Karpas-422 (cell line): ENCODE measurements around the gene TCIRG1. TPM values are rescaled to one million over a fixed set of nuclear protein-coding genes. Genes with fewer than 3 reads are reported as not detected.

ENCODE experiments used
- DNase-seq: peaks from one replicate; pipeline ENCODE4 v3.0.0-alpha.2; 2015
- H2AFZ ChIP-seq: fragments of 200-600 bp; sonication (generic); 2 replicates; pipeline ENCODE4 v1.6.1; 2014; ENCODE audit warnings: antibody characterized with exemption, low read length, mixed read lengths
- H3K27ac ChIP-seq: fragments of 200-600 bp; sonication (generic); 2 replicates; pipeline ENCODE4 v1.5.1; 2014; ENCODE audit warnings: mild to moderate bottlenecking, low read length, moderate library complexity
- H3K27me3 ChIP-seq: fragments of 200-600 bp; sonication (generic); 2 replicates; pipeline ENCODE4 v1.6.1; 2014; ENCODE audit warnings: low read length, mixed read lengths
- H3K36me3 ChIP-seq: fragments of 200-600 bp; sonication (generic); 2 replicates; pipeline ENCODE4 v1.6.1; 2014; ENCODE audit warnings: low read length, mixed read lengths; ENCODE audit not compliant: insufficient read depth
- H3K4me1 ChIP-seq: fragments of 200-600 bp; sonication (generic); 2 replicates; pipeline ENCODE4 v1.6.1; 2014; ENCODE audit warnings: mild to moderate bottlenecking, low read length, mixed read lengths
- H3K4me2 ChIP-seq: fragments of 200-600 bp; sonication (generic); 2 replicates; pipeline ENCODE4 v1.6.1; 2014; ENCODE audit warnings: low read length, low read depth, mild to moderate bottlenecking; ENCODE audit not compliant: poor library complexity, severe bottlenecking
- H3K4me3 ChIP-seq: fragments of 200-600 bp; sonication (generic); 2 replicates; pipeline ENCODE4 v1.5.1; 2014; ENCODE audit warnings: mild to moderate bottlenecking, antibody characterized with exemption, low read length, mixed read lengths
- H3K79me2 ChIP-seq: fragments of 200-600 bp; sonication (generic); 2 replicates; pipeline ENCODE4 v1.6.1; 2014; ENCODE audit warnings: mild to moderate bottlenecking, low read length, mixed read lengths
- H3K9ac ChIP-seq: fragments of 200-600 bp; sonication (generic); 2 replicates; pipeline ENCODE4 v1.6.0; 2014; ENCODE audit warnings: low read length
- H3K9me2 ChIP-seq: fragments of 200-600 bp; sonication (generic), shearing (Covaris generic); replicated peaks from 2 replicates; pipeline ENCODE4 v1.6.0; 2014; ENCODE audit warnings: mild to moderate bottlenecking, low read length, moderate library complexity; ENCODE audit not compliant: insufficient read depth
- H3K9me3 ChIP-seq: fragments of 300-700, 200-600 bp; sonication (generic); 2 replicates; pipeline ENCODE4 v1.6.1; 2014; ENCODE audit warnings: low read length, mixed read lengths
- H4K20me1 ChIP-seq: fragments of 200-600 bp; sonication (generic); 2 replicates; pipeline ENCODE4 v1.6.1; 2014; ENCODE audit warnings: mild to moderate bottlenecking, antibody characterized with exemption, low read length, low read depth; ENCODE audit not compliant: insufficient read depth
- total RNA-seq: library from RNA; depleted of rRNA; stranded (reverse); fragments of >200 nt; shearing (Covaris generic); gene quantifications from 2 replicates; pipeline ENCODE4 v1.2.3, GENCODE V29; 2014; ENCODE audit warnings: low replicate concordance

TCIRG1 gene
- total RNA-seq, 1 experiment from 2014 or later: 47.7 TPM

- H3K9me3 ChIP-seq: no peaks in the 10 kb centered on the region
- H3K4me1 ChIP-seq: peaks cover 40% of the 10 kb centered on the region
- no peak for DNase-seq
- peaks cover 9% of the 10 kb centered on the region; the same call in 1 of the 2 replicates for H3K79me2 ChIP-seq
- H3K9me2 ChIP-seq: no peaks in the 10 kb centered on the region
- no peaks in the 10 kb centered on the region for H3K36me3 ChIP-seq
- H4K20me1 ChIP-seq: no peaks in the 10 kb centered on the region; the same call in 1 of the 2 replicates
- no peak overlapping the region for H2AFZ ChIP-seq
- H3K27ac ChIP-seq: peak overlapping the region; percentile 81
- H3K4me2 ChIP-seq: no peak overlapping the region
- H3K4me3 ChIP-seq: no peak overlapping the region
- H3K27me3 ChIP-seq: no peaks in the 10 kb centered on the region
- H3K9ac ChIP-seq: peak overlapping the region; percentile 72; the same call in 1 of the 2 replicates
Observed at GRCh38 chr11:68041617-68042218, 2.9 kb downstream of the TCIRG1 start.

- Histone ChIP-seq H3K27ac (no peak overlapping the region), H3K4me1 (peaks cover 40% of the 10 kb centered on the region)
Observed at GRCh38 chr11:68042219-68043028, 3.6 kb downstream of the TCIRG1 start.

GRCh38 chr11:68043029-68043348, 4.2 kb downstream of the TCIRG1 start:
- no peaks in the 10 kb centered on the region for H3K27me3 ChIP-seq
- no peak overlapping the region for H3K4me3 ChIP-seq
- no peak for DNase-seq
- H3K27ac ChIP-seq: no peak overlapping the region
- no peaks in the 10 kb centered on the region for H3K9me3 ChIP-seq
- H3K4me2 ChIP-seq: no peak overlapping the region
- H3K9me2 ChIP-seq: no peaks in the 10 kb centered on the region
- no peaks in the 10 kb centered on the region; the same call in 1 of the 2 replicates for H4K20me1 ChIP-seq
- H3K79me2 ChIP-seq: peaks cover 9% of the 10 kb centered on the region; the same call in 1 of the 2 replicates
- no peak overlapping the region for H2AFZ ChIP-seq
- H3K9ac ChIP-seq: no peak overlapping the region
- H3K4me1 ChIP-seq: peaks cover 39% of the 10 kb centered on the region
- no peaks in the 10 kb centered on the region for H3K36me3 ChIP-seq

More at GRCh38 chr11:68042219-68043028, 3.6 kb downstream of the TCIRG1 start:
- Histone ChIP-seq H2AFZ (no peak overlapping the region), H3K9me3 (no peaks in the 10 kb centered on the region), H3K9me2 (no peaks in the 10 kb centered on the region), H3K27me3 (no peaks in the 10 kb centered on the region), H3K4me2 (no peak overlapping the region), H3K36me3 (no peaks in the 10 kb centered on the region), H3K9ac (no peak overlapping the region), H3K79me2 (peaks cover 9% of the 10 kb centered on the region; the same call in 1 of the 2 replicates), H4K20me1 (no peaks in the 10 kb centered on the region; the same call in 1 of the 2 replicates), H3K4me3 (no peak overlapping the region)
- no peak for DNase-seq

GRCh38 chr11:68043349-68044144, 4.7 kb downstream of the TCIRG1 start:
- no peaks in the 10 kb centered on the region; the same call in 1 of the 2 replicates for H4K20me1 ChIP-seq
- no peaks in the 10 kb centered on the region for H3K9me3 ChIP-seq
- H3K4me1 ChIP-seq: peaks cover 33% of the 10 kb centered on the region
- H3K79me2 ChIP-seq: peaks cover 9% of the 10 kb centered on the region; the same call in 1 of the 2 replicates
- no peaks in the 10 kb centered on the region for H3K27me3 ChIP-seq
- no peak overlapping the region for H2AFZ ChIP-seq
- H3K9me2 ChIP-seq: no peaks in the 10 kb centered on the region
- no peak overlapping the region for H3K27ac ChIP-seq
- H3K4me2 ChIP-seq: no peak overlapping the region
- no peak for DNase-seq
- H3K9ac ChIP-seq: no peak overlapping the region
- no peaks in the 10 kb centered on the region for H3K36me3 ChIP-seq
- H3K4me3 ChIP-seq: no peak overlapping the region

- peaks cover 26% of the 10 kb centered on the region for H3K4me1 ChIP-seq
- H3K9me3 ChIP-seq: no peaks in the 10 kb centered on the region
- no peaks in the 10 kb centered on the region for H3K27me3 ChIP-seq
- no peaks in the 10 kb centered on the region for H3K9me2 ChIP-seq
- no peak overlapping the region for H3K4me3 ChIP-seq
- no peak overlapping the region for H3K9ac ChIP-seq
- no peak for DNase-seq
- no peaks in the 10 kb centered on the region for H3K36me3 ChIP-seq
- H4K20me1 ChIP-seq: no peaks in the 10 kb centered on the region; the same call in 1 of the 2 replicates
- no peak overlapping the region for H2AFZ ChIP-seq
- H3K4me2 ChIP-seq: no peak overlapping the region
- peaks cover 8% of the 10 kb centered on the region; the same call in 1 of the 2 replicates for H3K79me2 ChIP-seq
- H3K27ac ChIP-seq: no peak overlapping the region
Observed at GRCh38 chr11:68044145-68044813, 5.5 kb downstream of the TCIRG1 start.

GRCh38 chr11:68044898-68045351, 6.1 kb downstream of the TCIRG1 start:
- no peak overlapping the region for H2AFZ ChIP-seq

GRCh38 chr11:68047437-68048290, 8.8 kb downstream of the TCIRG1 start:
- Histone ChIP-seq H2AFZ (no peak overlapping the region), H3K27me3 (no peaks in the 10 kb centered on the region), H3K9me2 (no peaks in the 10 kb centered on the region), H3K27ac (no peak overlapping the region), H3K36me3 (0 out of 2 replicates have a peak, but pooled peaks cover 3% of the 10 kb centered on the region), H3K79me2 (no peaks in the 10 kb centered on the region), H3K4me1 (no peaks in the 10 kb centered on the region), H3K4me2 (no peak overlapping the region), H3K9ac (no peak overlapping the region), H3K4me3 (no peak overlapping the region), H4K20me1 (no peaks in the 10 kb centered on the region; the same call in 1 of the 2 replicates), H3K9me3 (no peaks in the 10 kb centered on the region)
- no peak for DNase-seq

More at GRCh38 chr11:68044898-68045351, 6.1 kb downstream of the TCIRG1 start:
- H3K27ac ChIP-seq: no peak overlapping the region
- H3K79me2 ChIP-seq: peaks cover 3% of the 10 kb centered on the region; the same call in 1 of the 2 replicates
- H3K4me3 ChIP-seq: no peak overlapping the region
- no peaks in the 10 kb centered on the region for H3K36me3 ChIP-seq
- H3K9me3 ChIP-seq: no peaks in the 10 kb centered on the region
- no peaks in the 10 kb centered on the region for H3K9me2 ChIP-seq
- no peak overlapping the region for H3K9ac ChIP-seq
- H3K27me3 ChIP-seq: no peaks in the 10 kb centered on the region
- H3K4me2 ChIP-seq: no peak overlapping the region
- no peaks in the 10 kb centered on the region; the same call in 1 of the 2 replicates for H4K20me1 ChIP-seq
- no peak for DNase-seq
- peaks cover 19% of the 10 kb centered on the region for H3K4me1 ChIP-seq
